Stimulated activated CD8-positive, alpha-beta memory T cell treated with anti-CD3 and anti-CD28 coated beads, Interleukin-7, amount 100 ng/mL, for 24 hours (primary cell): Measurements from ENCODE around the gene SPART.
"Not testable (repeated sequence)": the region's sequence is repeated elsewhere in the genome, so short reads cannot be mapped to it uniquely, and the experiment has no call there.

Experiments
- DNase-seq: peaks from one replicate; pipeline ENCODE4 v3.0.0-alpha.2; 2020; ENCODE audit warnings: low read depth

Gene SPART

DNA sequence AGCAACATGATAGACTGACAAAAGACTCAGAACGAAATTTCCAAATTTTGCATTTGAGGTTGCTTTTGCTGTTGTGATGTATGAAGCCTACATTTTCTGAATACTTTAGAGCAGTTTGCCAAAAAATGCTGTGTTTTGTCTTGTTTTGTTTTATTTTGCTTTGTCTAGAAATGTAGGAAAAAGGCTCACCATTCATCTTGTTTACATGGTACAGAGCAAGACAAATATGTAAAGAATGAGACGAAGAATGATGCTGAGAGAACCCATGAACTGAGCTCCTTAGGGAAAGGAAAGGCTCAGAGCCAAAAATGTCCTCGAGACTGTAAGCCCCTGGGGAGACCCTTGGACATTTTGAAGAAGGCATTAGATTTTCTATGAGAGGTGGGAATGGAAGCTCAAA lies 6.8 kb upstream of the SPART start:
- DNase-seq: no peak

DNA sequence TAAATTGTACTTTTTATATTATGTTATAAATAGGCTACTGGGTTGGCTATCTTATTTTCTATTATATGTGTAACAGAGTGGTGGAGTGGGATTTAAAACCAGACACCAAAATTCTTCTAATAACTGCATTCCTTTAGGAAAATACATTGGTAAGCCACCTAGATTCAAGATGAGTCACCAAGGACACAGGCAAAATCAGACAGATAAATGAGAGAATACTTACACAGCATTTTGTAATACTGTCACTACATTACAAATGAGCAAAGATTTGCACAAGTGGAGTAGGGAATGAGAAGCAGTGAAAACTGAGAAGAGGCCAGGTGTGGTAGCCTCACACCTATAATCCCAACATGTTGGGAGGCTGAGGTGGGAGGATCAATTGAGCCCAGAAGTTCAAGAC lies 6.2 kb upstream of the SPART start:
- no peak for DNase-seq

DNA sequence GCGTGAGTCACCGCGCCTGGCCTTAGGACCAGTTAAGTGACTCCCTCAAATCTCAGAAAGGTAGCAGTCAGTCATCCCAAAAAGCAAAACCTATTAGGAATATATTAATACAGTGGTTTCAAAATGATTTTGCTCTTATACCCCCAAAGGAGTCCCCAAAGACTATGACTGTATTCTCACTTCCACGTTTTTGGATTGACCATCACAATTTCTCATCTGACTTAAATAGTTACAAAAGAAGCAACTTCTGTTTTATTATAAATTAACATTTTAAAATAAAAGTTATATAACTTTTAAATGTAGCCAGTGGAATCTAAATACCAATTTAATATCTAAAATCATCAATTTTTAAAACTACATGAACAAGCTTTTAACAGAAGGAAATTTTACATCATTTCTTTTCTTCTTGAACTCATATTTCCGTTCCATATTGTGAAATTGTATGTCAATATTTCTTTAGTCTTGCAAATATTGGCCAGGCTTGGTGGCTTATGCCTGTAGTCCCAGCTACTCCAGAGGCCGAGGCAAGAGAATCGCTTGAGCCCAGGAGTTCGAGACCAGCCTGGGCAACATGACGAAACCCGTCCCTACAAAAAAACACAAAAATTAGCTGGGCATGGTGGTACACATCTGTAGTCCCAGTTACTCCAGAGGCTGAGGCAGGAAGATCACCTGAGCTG lies 1.5 kb upstream of the SPART start:
- DNase-seq: no peak

DNA sequence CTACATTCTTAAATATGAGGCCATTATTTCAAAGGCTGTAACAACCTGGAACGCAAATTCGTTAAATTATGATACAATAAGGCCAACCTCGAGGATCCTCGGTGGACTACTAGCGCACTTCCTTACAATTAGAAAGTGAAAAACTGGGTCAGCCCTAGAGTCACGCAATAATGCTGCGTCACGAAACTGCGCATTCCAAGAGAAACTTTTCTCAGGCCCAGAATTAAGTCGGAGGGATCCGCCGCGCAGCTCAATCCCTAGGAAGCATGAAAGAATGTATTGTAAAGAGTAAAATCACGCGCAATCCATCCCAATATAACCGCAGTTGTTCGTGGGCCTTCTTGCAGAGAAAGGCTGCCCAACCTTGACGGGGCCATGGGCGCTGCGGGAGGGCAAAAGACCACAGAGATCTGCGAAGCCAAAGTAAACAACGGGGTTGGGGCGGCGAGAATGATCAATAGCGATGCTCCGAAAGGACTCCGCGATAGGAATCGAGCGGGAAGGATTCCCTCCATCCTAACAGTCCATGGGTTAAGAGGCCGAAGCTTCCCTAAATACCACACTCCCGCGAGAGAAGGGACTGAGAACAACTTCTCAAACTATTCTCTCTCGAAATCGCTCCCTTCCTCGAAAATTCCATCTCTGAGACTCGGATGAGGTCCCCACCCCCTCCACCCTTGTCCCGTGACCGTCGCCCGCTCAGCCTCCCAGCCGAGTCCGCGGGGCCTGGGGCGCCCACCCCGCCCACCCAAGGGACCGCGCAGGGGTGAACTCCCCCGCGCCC lies 564 bp downstream of the SPART start:
- DNase-seq: peak; percentile 9

DNA sequence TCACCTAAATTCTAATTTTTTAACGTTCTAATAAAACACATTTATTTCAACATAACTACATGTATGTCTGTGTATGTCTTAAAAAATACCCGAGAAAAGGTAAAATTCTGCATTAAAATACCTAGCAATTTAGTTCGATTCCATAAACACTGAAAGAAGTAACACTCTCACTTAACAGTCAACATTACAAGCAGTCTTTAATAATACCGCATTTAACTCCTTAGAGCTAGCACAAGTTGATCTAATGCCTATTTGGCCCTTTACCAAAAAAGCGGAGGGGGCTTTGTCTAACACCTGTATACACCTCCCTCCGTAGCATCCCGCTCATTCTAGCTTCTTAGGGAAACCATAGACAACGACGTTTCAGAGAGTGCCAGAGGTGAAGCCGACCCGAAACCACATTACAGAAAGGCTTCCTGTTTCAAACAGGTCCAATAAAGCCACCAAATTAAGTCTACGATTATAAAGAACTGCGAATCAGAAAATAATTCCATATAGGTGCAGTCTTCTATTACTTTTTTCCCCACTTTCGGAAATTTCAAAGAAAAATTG lies 1.2 kb downstream of the SPART start:
- no peak for DNase-seq

DNA sequence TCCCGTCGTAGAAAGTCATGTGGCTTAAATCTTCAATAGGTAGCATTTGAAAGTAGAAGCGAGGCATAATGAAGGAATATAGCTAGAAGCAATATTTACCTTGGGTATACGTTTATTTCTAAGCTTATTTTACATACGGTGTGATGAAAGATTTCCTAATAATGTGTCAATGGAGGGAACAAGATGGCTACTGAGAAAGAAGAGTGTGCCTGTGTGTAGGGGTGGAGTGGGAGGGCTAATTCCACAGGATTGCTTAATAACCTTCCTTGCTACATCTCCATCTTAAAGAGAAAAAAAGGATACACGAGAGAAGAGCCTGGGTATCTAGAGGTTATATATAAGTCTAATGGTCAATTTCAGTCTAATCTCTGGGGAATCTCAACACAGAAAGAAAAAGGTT lies 2.0 kb downstream of the SPART start:
- DNase-seq: no peak

DNA sequence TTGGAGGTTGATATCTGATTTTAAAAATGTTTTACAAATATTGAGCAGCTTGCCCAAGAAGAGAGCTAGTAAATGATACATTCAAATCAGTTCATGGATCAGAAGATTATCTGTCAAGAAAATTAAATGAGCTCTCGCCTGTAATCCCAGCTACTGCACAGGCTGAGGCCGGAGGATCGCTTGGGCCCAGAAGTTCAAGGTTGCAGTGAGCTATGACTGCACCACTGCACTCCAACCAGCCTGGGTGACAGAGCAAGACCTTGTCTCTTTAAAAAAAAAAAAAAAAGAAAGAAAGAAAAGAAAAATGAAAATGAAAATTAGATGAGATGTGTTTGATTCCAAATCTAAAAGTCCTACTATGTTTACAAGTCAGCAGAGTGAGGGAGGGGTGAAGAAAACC lies 2.4 kb downstream of the SPART start:
- DNase-seq: no peak

DNA sequence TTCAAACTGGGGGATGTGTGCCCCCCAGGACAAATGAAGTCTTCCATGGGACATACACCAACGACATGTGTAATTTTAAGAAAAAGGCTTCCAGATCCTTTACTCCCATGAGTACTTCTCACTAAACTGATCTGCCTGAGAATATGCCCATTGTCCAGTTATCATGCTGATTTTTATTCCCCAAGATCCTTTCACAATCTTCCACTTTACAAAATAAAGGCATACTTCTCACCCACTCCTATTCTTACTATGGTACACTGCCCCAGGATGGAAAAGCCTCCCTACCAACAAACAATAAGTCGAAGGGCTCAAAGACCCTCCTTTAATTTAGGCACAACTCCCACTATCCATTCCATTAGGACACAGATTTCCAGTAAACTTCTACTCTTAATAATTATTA lies 3.5 kb downstream of the SPART start:
- DNase-seq: no peak

DNA sequence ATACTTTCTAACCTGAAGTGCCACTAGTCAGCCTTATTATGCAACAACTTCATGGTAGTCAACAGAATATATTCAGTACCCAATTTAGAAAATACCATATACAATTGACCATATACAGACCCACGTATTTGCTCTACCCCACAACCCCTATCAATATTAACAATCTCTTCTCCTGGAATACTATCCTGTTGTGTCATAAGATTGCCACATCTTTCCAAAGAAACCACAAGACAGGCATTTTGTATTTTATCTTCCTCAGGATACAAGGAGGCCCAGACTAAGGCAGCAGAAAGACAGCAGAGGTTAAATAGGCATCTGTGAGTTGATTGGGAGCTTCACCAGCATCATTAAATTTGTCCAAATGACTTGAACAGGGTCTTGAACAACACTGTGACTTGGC lies 4.5 kb downstream of the SPART start:
- no peak for DNase-seq

DNA sequence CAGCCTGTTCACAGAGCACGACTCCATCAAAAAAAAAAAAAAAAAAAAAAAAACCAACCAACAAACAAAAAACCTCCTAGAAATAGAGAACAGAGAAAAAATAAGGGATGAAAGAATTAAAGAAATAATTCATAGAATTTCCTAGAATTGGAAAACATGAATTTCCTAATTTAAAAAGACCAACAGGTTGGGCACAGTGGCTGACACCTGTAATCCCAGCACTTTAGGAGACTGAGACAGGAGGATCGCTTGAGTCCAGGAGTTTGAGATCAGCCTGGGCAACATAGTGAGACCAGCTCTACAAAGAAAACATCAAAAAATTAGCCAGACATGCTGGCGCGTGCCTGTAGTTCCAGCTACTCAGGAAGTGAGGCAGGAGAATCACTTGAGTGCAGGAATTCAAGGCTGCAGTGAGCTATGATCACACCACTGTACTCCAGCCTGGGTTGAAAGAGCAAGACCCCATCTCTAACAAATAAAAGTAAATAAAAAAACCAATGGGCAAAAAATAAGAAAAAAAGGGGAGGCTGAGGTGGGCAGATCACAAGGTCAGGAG lies 6.5 kb downstream of the SPART start:
- DNase-seq: no peak

DNA sequence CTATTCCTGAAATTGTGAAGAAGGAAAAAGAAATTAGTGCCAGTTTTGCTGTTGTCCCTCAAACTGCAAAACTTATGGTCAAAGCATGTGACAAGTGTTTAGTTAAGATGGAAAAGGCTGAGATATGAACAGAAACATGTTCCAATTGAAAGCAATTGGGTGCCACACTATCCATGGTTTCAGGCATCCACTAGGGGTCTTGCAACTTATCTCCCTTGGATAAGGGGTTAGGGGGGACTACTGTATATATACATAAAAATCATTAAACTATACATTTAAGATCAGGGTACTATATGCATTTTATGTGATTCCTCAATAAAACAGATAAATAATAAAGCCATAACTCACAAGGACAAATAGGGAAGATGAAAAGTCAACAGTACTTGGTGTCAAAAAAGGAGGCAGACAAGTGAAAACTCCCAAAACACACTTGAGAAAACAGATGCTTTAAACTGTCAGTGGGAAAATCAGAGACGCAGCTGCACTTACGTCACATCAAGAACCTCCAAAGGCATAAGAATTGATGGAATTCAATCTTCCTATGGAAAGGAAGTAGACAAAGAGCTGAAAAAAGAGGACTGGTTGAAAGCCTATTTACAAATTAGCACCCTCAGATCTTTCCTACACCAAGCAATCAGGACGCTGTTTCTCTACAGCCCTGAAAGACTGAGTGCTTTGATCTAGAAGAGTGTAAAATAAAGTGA lies 8.1 kb downstream of the SPART start:
- DNase-seq: no peak

DNA sequence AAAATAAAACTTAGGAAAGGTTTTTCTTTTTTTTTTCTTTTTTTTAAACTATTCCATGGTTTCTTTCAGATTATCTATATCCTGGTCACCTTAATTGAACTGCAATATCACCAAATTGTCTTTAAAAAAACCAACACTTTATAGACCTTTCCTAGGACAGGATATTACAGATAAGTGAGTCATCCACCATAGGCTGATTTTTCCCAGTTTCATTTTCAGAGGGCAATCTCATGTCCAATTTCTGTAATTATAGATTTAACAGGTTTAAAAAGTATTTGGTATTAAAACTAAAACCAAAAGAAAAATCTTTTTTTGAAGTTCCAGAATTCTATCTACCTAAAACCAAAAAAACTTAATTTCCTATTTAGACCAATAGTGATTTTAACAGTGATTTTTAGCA lies 13.2 kb downstream of the SPART start:
- no peak for DNase-seq

DNA sequence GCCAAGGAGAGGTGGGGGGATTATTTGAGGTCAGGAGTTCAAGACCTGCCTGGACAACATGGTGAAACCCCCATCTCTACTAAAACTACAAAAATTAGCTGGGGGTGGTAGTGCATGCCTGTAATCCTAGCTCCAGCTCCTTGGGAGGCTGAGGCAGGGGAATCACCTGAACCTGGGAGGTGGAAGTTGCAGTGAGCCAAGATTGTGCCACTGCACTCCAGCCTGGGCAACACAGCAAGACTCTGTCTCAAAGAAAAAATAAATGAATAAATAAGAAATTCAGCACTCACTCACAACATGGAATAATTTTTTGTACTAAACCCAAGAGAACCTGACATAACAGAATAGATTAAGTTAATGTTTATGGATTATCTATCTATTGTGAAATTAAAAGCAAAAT lies 13.9 kb downstream of the SPART start:
- DNase-seq: not testable (repeated sequence)

DNA sequence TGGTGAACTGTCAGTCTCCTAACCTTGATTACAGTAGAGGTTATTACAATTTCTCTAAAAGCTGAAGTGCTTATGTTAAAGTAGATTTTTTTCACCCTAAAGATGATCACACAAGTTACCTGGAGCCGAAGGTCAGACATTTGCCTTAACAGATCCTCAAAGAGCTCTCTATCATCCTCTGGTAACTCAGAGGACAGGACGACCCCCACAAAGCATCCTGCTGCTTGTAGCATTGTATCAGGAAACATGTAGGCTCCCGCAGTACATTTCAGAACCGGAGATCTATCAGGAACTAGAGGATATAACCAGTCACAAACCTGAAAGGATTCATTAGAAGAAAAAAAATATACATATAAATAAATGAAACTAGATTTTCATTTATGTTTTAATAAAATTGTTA lies 14.9 kb downstream of the SPART start:
- DNase-seq: no peak

DNA sequence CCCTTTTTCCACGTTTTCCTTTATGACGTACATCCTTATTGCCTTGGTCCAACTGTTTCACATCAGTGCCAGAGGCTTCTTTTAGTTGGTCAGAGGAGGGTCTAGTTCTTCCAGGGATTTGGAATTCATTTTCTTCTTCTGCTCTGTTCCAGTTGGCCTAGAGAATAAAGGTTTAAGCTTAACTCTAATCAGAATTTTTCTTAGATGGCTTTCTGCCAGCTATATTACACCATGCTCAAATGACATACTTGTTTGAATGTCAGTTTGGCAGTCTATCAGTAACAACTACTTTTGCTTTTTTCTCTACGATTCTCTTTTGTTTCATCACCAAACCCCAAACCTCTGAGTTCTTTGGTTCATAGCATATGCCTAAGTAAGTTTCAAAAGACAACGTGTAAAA lies 16.8 kb downstream of the SPART start:
- DNase-seq: no peak

DNA sequence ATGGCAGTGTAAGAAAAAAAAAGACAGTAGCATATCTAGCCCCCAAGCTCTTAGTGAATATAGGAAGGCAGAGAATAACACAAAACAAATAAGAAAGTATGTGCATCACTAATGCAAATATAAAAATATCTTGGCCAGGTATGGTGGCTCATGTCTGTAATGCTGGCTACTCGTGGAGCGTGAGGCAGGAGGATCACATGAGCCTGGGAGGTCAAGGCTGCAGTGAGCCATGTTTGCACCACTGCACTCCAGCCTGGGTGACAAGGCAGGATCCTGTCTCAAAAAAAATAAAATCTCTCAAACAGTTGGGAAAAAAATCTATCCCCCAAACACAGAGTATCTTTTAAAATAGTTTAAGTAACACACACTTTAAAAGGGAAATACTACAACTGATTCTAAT lies 17.4 kb downstream of the SPART start:
- no peak for DNase-seq

DNA sequence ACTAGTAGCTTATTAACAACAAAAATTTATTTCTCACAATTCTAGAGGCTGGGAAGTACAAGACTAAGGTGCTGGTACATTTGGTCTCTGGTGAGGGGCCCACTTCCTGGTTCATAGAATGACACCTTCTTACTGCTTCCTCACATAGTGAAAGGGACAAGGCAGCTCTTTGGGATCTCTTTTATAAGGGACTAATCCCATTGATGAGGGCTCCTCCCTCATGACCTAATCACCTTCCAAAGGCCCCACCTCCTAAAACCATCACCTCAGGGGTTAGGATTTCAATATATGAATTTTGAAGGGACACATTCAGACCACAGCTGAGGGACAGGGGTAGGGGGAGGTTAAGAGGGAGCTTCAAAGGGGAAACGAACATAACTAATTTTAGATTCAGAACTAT lies 20.3 kb downstream of the SPART start:
- DNase-seq: no peak

DNA sequence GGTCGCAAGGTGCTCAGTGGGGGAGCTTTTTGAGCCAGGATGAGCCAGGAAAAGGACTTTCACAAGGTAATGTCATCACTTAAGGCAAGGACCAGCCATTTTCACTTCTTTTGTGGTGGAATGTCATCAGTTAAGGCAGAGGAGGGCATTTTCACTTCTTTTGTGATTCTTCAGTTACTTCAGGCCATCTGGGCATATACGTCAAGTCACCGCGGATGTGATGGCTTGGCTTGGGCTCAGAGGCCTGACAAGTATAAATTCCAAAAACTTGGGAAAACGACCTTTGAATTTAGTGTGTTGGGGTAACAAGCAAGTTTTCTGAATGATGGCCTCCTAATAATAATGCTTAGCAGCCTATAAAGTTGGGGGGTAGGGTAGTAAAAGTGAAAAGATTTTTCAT lies 21.3 kb downstream of the SPART start:
- not testable (repeated sequence) for DNase-seq

DNA sequence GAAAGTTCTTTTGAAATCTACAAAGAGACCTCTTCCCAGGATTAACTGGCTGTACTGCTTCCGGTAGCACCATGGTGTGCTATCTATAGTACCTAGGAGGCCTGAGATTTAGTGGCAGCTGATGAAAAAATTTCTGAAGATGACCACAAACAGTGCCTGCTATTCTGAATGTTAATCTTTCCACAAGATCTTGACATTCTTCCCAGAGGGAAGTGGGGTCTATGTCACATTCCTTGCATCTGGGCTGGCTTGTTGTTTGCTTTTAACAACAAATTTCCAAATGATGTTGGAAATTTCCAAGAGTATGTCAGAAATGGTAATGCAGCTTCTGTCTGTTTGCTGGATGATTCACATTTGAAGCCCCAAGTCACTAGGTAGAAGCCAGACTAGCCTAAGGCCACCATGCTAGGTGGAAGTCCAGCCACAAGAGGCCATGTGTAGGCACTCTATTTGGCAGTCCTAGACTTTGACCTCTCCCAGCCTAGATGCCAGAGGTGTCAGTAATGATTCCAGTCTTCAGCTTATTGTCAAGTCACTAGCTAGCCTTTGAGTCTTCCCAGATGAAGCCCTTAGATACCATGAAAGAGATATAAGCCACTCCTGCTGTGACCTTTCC lies 22.1 kb downstream of the SPART start:
- no peak for DNase-seq

DNA sequence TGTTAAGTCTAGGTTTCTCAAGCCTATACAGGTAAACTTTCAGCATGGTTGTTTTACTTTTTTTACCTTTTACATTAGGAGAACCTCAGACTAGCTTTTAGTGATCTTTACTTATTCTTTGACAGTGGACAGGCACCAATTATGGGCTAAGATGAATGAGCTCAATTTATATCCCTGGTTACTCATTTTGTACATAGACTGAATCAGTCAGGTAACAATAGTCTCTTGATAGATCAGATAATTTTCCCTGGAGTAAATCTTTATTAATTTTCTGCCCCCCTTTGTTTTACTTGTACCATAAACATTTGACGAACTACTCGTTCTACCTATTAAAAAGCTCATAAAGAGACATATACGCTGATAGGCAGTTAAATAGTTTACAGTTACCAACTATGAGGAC lies 22.8 kb downstream of the SPART start:
- DNase-seq: no peak

DNA sequence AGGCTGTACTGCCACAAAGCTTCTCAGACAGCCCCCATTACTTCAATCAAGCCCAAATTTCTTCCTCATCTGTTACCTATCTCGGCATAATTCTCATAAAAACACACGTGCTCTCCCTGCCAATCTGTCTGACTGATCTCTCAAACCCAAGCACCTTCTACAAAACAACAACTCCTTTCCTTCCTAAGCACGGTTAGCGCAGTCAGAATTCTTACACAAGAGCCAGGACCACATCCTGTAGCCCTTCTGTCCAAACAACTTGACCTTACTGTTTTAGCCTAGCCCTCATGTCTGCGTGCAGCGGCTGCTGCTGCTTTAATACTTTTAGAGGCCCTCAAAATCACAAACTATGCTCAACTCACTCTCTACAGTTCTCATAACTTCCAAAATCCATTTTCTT lies 26.4 kb downstream of the SPART start:
- not testable (repeated sequence) for DNase-seq
